H9 (cell line): Measurements from ENCODE around the gene TMEM107. TPM values are rescaled to one million over a fixed set of nuclear protein-coding genes. Genes with fewer than 3 reads are reported as not detected.

ENCODE experiments used
- DNase-seq: peaks from one replicate; pipeline ENCODE4 v3.0.0-alpha.2; 2017
- H2AFZ ChIP-seq: one replicate; pipeline ENCODE4 v1.6.1; 2013; ENCODE audit warnings: mild to moderate bottlenecking, low read length, control low read depth, moderate library complexity
- H2AK5ac ChIP-seq: 2 replicates; pipeline ENCODE4 v1.6.1; 2013; ENCODE audit warnings: low read length, control low read depth, mixed read lengths; ENCODE audit not compliant: insufficient read length
- H2BK120ac ChIP-seq: one replicate; pipeline ENCODE4 v1.6.1; 2013; ENCODE audit warnings: low read depth, mild to moderate bottlenecking, low read length, control low read depth, inconsistent platforms; ENCODE audit not compliant: poor library complexity, severe bottlenecking
- H2BK12ac ChIP-seq: 2 replicates; pipeline ENCODE4 v1.6.1; 2013; ENCODE audit warnings: low read length, control low read depth, mixed read lengths, low read depth; ENCODE audit not compliant: insufficient read length
- H2BK15ac ChIP-seq: 2 replicates; pipeline ENCODE4 v1.6.1; 2013; ENCODE audit warnings: low read depth, low read length, control low read depth
- H2BK20ac ChIP-seq: one replicate; pipeline ENCODE4 v1.6.1; 2013; ENCODE audit warnings: low read depth, mild to moderate bottlenecking, low read length, control low read depth, inconsistent platforms; ENCODE audit not compliant: poor library complexity, severe bottlenecking
- H2BK5ac ChIP-seq: 2 replicates; pipeline ENCODE4 v1.6.1; 2013; ENCODE audit warnings: low read length, control low read depth, mixed read lengths; ENCODE audit not compliant: insufficient read length
- H3K14ac ChIP-seq: 2 replicates; pipeline ENCODE4 v1.6.1; 2013; ENCODE audit warnings: low read length, control low read depth; ENCODE audit not compliant: insufficient read depth
- H3K18ac ChIP-seq: 2 replicates; pipeline ENCODE4 v1.6.1; 2013; ENCODE audit warnings: low read depth, mild to moderate bottlenecking, mixed read lengths, low read length, control low read depth; ENCODE audit not compliant: insufficient read length
- H3K23ac ChIP-seq: 2 replicates; pipeline ENCODE4 v1.6.1; 2013; ENCODE audit warnings: low read length, control low read depth, mixed read lengths, low read depth; ENCODE audit not compliant: insufficient read length
- H3K23me2 ChIP-seq: 2 replicates; pipeline ENCODE4 v1.6.1; 2013; ENCODE audit warnings: low read depth, mild to moderate bottlenecking, mixed read lengths, low read length, control low read depth; ENCODE audit not compliant: insufficient read length, poor library complexity, severe bottlenecking
- H3K27ac ChIP-seq: 2 replicates; pipeline ENCODE4 v1.5.1; 2013; ENCODE audit warnings: low read length, control low read depth, mixed read lengths, low read depth; ENCODE audit not compliant: insufficient read length
- H3K27me3 ChIP-seq: 2 replicates; pipeline ENCODE4 v1.6.1; 2013; ENCODE audit warnings: low read length, control low read depth, inconsistent platforms; ENCODE audit not compliant: insufficient read depth
- H3K4ac ChIP-seq: 2 replicates; pipeline ENCODE4 v1.6.1; 2013; ENCODE audit warnings: low read depth, mild to moderate bottlenecking, control low read depth, inconsistent platforms, low read length, moderate library complexity
- H3K4me1 ChIP-seq: 2 replicates; pipeline ENCODE4 v1.6.1; 2013; ENCODE audit warnings: low read length, control low read depth, inconsistent platforms; ENCODE audit not compliant: insufficient read depth
- H3K4me2 ChIP-seq: 2 replicates; pipeline ENCODE4 v1.6.1; 2013; ENCODE audit warnings: low read length, control low read depth, mixed read lengths; ENCODE audit not compliant: insufficient read length, insufficient read depth
- H3K56ac ChIP-seq: 2 replicates; pipeline ENCODE4 v1.6.1; 2013; ENCODE audit warnings: low read depth, mild to moderate bottlenecking, mixed read lengths, low read length, control low read depth; ENCODE audit not compliant: insufficient read length
- H3K79me1 ChIP-seq: 2 replicates; pipeline ENCODE4 v1.6.1; 2013; ENCODE audit warnings: low read depth, mild to moderate bottlenecking, moderate library complexity, low read length, control low read depth, inconsistent platforms; ENCODE audit not compliant: insufficient read depth, poor library complexity, severe bottlenecking
- H3K79me2 ChIP-seq: 2 replicates; pipeline ENCODE4 v1.6.1; 2013; ENCODE audit warnings: low read length, control low read depth, inconsistent platforms; ENCODE audit not compliant: insufficient read depth
- H3K9ac ChIP-seq: 2 replicates; pipeline ENCODE4 v1.6.1; 2013; ENCODE audit warnings: low read length, control low read depth, mixed read lengths; ENCODE audit not compliant: insufficient read length; ENCODE audit errors: extremely low read depth
- H3K9me3 ChIP-seq: one replicate; pipeline ENCODE4 v1.6.1; 2013; ENCODE audit warnings: low read depth, low read length, inconsistent platforms; ENCODE audit not compliant: control insufficient read depth
- H3T11ph ChIP-seq: one replicate; pipeline ENCODE4 v1.6.1; 2013; ENCODE audit warnings: mild to moderate bottlenecking, low read length, control low read depth, inconsistent platforms
- H4K20me1 ChIP-seq: one replicate; pipeline ENCODE4 v1.6.1; 2013; ENCODE audit not compliant: control insufficient read depth, insufficient read length, insufficient read depth
- H4K5ac ChIP-seq: 2 replicates; pipeline ENCODE4 v1.6.1; 2013; ENCODE audit warnings: low read depth, mild to moderate bottlenecking, mixed read lengths, low read length, control low read depth; ENCODE audit not compliant: insufficient read length
- H4K8ac ChIP-seq: replicated peaks from 2 replicates; pipeline ENCODE4 v1.6.1; 2013; ENCODE audit warnings: low read length, control low read depth, mixed read lengths, low read depth; ENCODE audit not compliant: insufficient read length
- H4K91ac ChIP-seq: 2 replicates; pipeline ENCODE4 v1.6.1; 2013; ENCODE audit warnings: low read depth, mild to moderate bottlenecking, moderate library complexity, mixed read lengths, low read length, control low read depth; ENCODE audit not compliant: insufficient read length
- H3K27ac Mint-ChIP-seq, 3 experiments: 2 replicates in 2 of 3; 3 replicates in 1 of 3; pipeline ENCODE4 v1.8.0; 2020 to 2021; ENCODE audit warnings: mixed read lengths in 3 of 3, mild to moderate bottlenecking in 1 of 3, moderate library complexity in 1 of 3
- H3K27me3 Mint-ChIP-seq: 2 replicates; pipeline ENCODE4 v1.8.0; 2021; ENCODE audit warnings: low read depth, mild to moderate bottlenecking, moderate library complexity, mixed read lengths
- H3K36me3 Mint-ChIP-seq, 3 experiments: 2 replicates in 2 of 3; 3 replicates in 1 of 3; pipeline ENCODE4 v1.8.0; 2020 to 2021; ENCODE audit warnings: low read depth in 3 of 3, mixed read lengths in 3 of 3; ENCODE audit not compliant: insufficient read depth in 1 of 3
- H3K4me1 Mint-ChIP-seq, 2 experiments: 2 replicates each; pipeline ENCODE4 v1.8.0; 2020; ENCODE audit warnings: mixed read lengths in 2 of 2
- H3K4me3 Mint-ChIP-seq, 2 experiments: 2 replicates in 1 of 2; 3 replicates in 1 of 2; pipeline ENCODE4 v1.8.0; 2020 to 2021; ENCODE audit warnings: mild to moderate bottlenecking in 2 of 2, mixed read lengths in 2 of 2, moderate library complexity in 1 of 2
- H3K9me3 Mint-ChIP-seq, 2 experiments: 2 replicates in 1 of 2; 3 replicates in 1 of 2; pipeline ENCODE4 v1.8.0; 2020; ENCODE audit warnings: mild to moderate bottlenecking in 2 of 2, mixed read lengths in 2 of 2, moderate library complexity in 1 of 2
- WGBS: extraction: QIAGEN DNeasy Blood & Tissue Kit; methylation state at CpG from one replicate; pipeline ENCODE4 v1.1.7; 2013; ENCODE audit warnings: missing lambda C conversion rate, low lambda C conversion rate, mixed read lengths; ENCODE audit not compliant: insufficient read length; ENCODE audit errors: extremely low coverage; 5-methylcytosine and 5-hydroxymethylcytosine counted together
- total RNA-seq: library from RNA; stranded (reverse); gene quantifications from 2 replicates; pipeline ENCODE4 v1.2.1, GENCODE V29; 2021
- TF ChIP-seq, protein P1 (sequence below): fragments of 200-600 bp; sonication (generic); conservative IDR thresholded peaks from 3 replicates; pipeline ENCODE4 v1.8.0; 2021; ENCODE audit warnings: antibody characterized with exemption, mild to moderate bottlenecking

The TMEM107 gene
- total RNA-seq, 1 experiment from 2014 or later: 12.7 TPM

DNA sequence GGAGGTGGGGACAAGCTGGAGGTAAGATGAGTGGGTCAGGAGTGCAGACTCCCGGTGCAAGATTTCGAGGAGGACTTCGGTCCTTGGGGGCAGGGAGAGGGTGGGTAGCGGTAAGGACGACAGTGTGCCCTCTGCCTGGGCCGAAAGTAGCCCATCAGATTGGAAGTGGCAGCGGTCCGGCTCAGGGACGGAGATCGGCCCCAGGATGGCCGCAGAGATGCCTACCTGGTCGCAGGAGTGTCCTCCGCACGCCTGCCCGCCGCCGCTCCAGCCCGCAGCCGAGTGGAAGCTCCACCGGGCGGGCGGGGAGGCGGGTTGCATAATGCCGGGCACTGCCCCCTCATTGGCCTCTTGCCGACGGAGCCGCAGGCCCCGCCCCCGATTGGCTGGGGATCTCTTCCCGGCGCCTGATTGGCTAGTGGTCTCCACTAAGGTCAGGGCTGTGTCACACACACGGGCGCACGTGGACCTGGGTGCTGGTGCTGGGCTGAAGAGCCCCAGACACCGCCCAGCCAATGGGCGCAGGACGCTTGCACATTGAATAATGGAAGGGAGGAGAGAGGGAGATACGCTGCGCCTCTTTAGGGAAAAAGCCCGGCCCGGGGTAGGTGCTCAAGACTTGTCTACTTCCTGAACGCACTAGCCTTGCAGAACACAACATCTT lies 23.9 kb downstream of the TMEM107 start, which contains the start of gene PER1:
TSS of gene PER1 (minus strand) at position 293 of the 664 bp plus-strand sequence. CDS start 1,698 bp downstream, outside the sequence.
- peaks cover 2% of the 10 kb centered on the region for H3K79me1 ChIP-seq
- H3K9ac ChIP-seq: peak within 1 kb of the TSS; percentile 82
- no peak within 1 kb of the TSS for H2BK5ac ChIP-seq
- no peak within 1 kb of the TSS for H3K27ac ChIP-seq
- no peak within 1 kb of the TSS for H4K5ac ChIP-seq
- no peak within 1 kb of the TSS for H2AK5ac ChIP-seq
- H3K14ac ChIP-seq: peak within 1 kb of the TSS; percentile 94
- peak within 1 kb of the TSS; percentile 90 to 97 for H3K4me3 Mint-ChIP-seq
- H3K23me2 ChIP-seq: peaks cover 21% of the 10 kb centered on the region
- H3K4me2 ChIP-seq: peak within 1 kb of the TSS; percentile 87
- no peak within 1 kb of the TSS for H3K56ac ChIP-seq
- peak; percentile 99 for DNase-seq
- peaks cover 3% of the 10 kb centered on the region for H3K27me3 Mint-ChIP-seq
- H3K79me2 ChIP-seq: no peaks in the 10 kb centered on the region
- no peaks in the 10 kb centered on the region for H3K9me3 ChIP-seq
- H2BK15ac ChIP-seq: no peak within 1 kb of the TSS
- H4K20me1 ChIP-seq: no peaks in the 10 kb centered on the region
- no peak within 1 kb of the TSS for H2BK20ac ChIP-seq
- H3K18ac ChIP-seq: peak within 1 kb of the TSS; percentile 86
- no peaks in the 10 kb centered on the region for H3K27me3 ChIP-seq
- H3K4ac ChIP-seq: no peak within 1 kb of the TSS
- peaks cover 5% of the 10 kb centered on the region for H3K4me1 ChIP-seq
- TF ChIP-seq, protein P1, sequence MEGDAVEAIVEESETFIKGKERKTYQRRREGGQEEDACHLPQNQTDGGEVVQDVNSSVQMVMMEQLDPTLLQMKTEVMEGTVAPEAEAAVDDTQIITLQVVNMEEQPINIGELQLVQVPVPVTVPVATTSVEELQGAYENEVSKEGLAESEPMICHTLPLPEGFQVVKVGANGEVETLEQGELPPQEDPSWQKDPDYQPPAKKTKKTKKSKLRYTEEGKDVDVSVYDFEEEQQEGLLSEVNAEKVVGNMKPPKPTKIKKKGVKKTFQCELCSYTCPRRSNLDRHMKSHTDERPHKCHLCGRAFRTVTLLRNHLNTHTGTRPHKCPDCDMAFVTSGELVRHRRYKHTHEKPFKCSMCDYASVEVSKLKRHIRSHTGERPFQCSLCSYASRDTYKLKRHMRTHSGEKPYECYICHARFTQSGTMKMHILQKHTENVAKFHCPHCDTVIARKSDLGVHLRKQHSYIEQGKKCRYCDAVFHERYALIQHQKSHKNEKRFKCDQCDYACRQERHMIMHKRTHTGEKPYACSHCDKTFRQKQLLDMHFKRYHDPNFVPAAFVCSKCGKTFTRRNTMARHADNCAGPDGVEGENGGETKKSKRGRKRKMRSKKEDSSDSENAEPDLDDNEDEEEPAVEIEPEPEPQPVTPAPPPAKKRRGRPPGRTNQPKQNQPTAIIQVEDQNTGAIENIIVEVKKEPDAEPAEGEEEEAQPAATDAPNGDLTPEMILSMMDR: no peak
- no peak within 1 kb of the TSS for H3T11ph ChIP-seq
- peaks cover 17 to 27% (median 24%) of the 10 kb centered on the region in 3 experiments; a peak in 6 of 7 replicates for H3K36me3 Mint-ChIP-seq
- no peaks in the 10 kb centered on the region for H3K9me3 Mint-ChIP-seq
- H4K8ac ChIP-seq: no peak within 1 kb of the TSS
- peak within 1 kb of the TSS; percentile 83 for H2BK12ac ChIP-seq
- peaks cover 21 to 25% of the 10 kb centered on the region in 2 experiments for H3K4me1 Mint-ChIP-seq
- peak within 1 kb of the TSS; percentile 95 to 98 (median 95); a peak in 5 of 7 replicates for H3K27ac Mint-ChIP-seq
- no CpG with 5 or more reads among the region's 42 CpGs for WGBS
- H2BK120ac ChIP-seq: no peak within 1 kb of the TSS
- H3K23ac ChIP-seq: no peak within 1 kb of the TSS
- H2AFZ ChIP-seq: no peak within 1 kb of the TSS
- H4K91ac ChIP-seq: no peak within 1 kb of the TSS
